Trophoblast cell (in vitro differentiated cells and primary cell): ENCODE measurements around the gene SETD6.

ENCODE experiments used
- DNase-seq, 2 donors: peaks; one replicate each; pipeline ENCODE4 v3.0.0-alpha.2; 2016
- H2AFZ ChIP-seq: 2 replicates; pipeline ENCODE4 v1.6.1; 2013; ENCODE audit warnings: low read length, moderate library complexity, mild to moderate bottlenecking; ENCODE audit not compliant: insufficient read depth, poor library complexity
- H2AK5ac ChIP-seq: 2 replicates; pipeline ENCODE4 v1.6.1; 2013; ENCODE audit warnings: mild to moderate bottlenecking, low read length
- H2BK120ac ChIP-seq: 2 replicates; pipeline ENCODE4 v1.6.1; 2013; ENCODE audit warnings: low read length, mild to moderate bottlenecking, moderate library complexity; ENCODE audit not compliant: insufficient read depth, poor library complexity
- H2BK12ac ChIP-seq: 2 replicates; pipeline ENCODE4 v1.6.1; 2013; ENCODE audit warnings: mild to moderate bottlenecking, low read length, moderate library complexity
- H2BK5ac ChIP-seq: 2 replicates; pipeline ENCODE4 v1.6.1; 2013; ENCODE audit warnings: low read length, low read depth, moderate library complexity, mild to moderate bottlenecking; ENCODE audit not compliant: poor library complexity
- H3K14ac ChIP-seq: 2 replicates; pipeline ENCODE4 v1.6.1; 2013; ENCODE audit warnings: mild to moderate bottlenecking, low read length
- H3K18ac ChIP-seq: 2 replicates; pipeline ENCODE4 v1.6.1; 2013; ENCODE audit warnings: mild to moderate bottlenecking, low read length
- H3K23ac ChIP-seq: 2 replicates; pipeline ENCODE4 v1.6.1; 2013; ENCODE audit warnings: low read length
- H3K27ac ChIP-seq: 2 replicates; pipeline ENCODE4 v1.5.1; 2013; ENCODE audit warnings: low read depth, mild to moderate bottlenecking, inconsistent platforms, low read length, moderate library complexity
- H3K27me3 ChIP-seq: 2 replicates; pipeline ENCODE4 v1.6.1; 2013; ENCODE audit warnings: inconsistent platforms, mild to moderate bottlenecking, low read length, moderate library complexity; ENCODE audit not compliant: insufficient read depth
- H3K36me3 ChIP-seq, 2 experiments: 1 replicate in 1 of 2; 2 replicates in 1 of 2; pipeline ENCODE4 v1.6.1; 2013; ENCODE audit warnings: low read length in 2 of 2, mild to moderate bottlenecking in 2 of 2, moderate library complexity in 1 of 2; ENCODE audit not compliant: insufficient read depth in 2 of 2, control insufficient read depth in 1 of 2
- H3K4ac ChIP-seq: 2 replicates; pipeline ENCODE4 v1.6.1; 2013; ENCODE audit warnings: low read depth, mild to moderate bottlenecking, low read length, moderate library complexity
- H3K4me1 ChIP-seq, 2 experiments: 1 replicate in 1 of 2; 2 replicates in 1 of 2; pipeline ENCODE4 v1.6.1; 2013; ENCODE audit warnings: low read length in 2 of 2, mild to moderate bottlenecking in 2 of 2, moderate library complexity in 1 of 2; ENCODE audit not compliant: insufficient read depth in 2 of 2, control insufficient read depth in 1 of 2
- H3K4me2 ChIP-seq: 2 replicates; pipeline ENCODE4 v1.6.1; 2013; ENCODE audit warnings: inconsistent platforms, mild to moderate bottlenecking, low read length, moderate library complexity
- H3K4me3 ChIP-seq: 2 replicates; pipeline ENCODE4 v1.5.1; 2013; ENCODE audit warnings: mild to moderate bottlenecking, low read depth, low read length, inconsistent platforms
- H3K79me1 ChIP-seq: one replicate; pipeline ENCODE4 v1.6.1; 2013; ENCODE audit warnings: low read length
- H3K79me2 ChIP-seq: 2 replicates; pipeline ENCODE4 v1.6.1; 2013; ENCODE audit warnings: low read length, mild to moderate bottlenecking; ENCODE audit not compliant: control insufficient read depth, insufficient read depth, poor library complexity
- H3K9ac ChIP-seq: 2 replicates; pipeline ENCODE4 v1.6.1; 2013; ENCODE audit warnings: mild to moderate bottlenecking, low read length
- H3K9me3 ChIP-seq: 2 replicates; pipeline ENCODE4 v1.6.1; 2013; ENCODE audit warnings: low read depth, mild to moderate bottlenecking, control low read depth, inconsistent platforms, low read length; ENCODE audit not compliant: insufficient read depth
- H4K12ac ChIP-seq: 2 replicates; pipeline ENCODE4 v1.6.1; 2013; ENCODE audit warnings: low read depth, mild to moderate bottlenecking, low read length, moderate library complexity
- H4K8ac ChIP-seq: 2 replicates; pipeline ENCODE4 v1.6.1; 2013; ENCODE audit warnings: low read depth, mild to moderate bottlenecking, low read length, moderate library complexity
- H4K91ac ChIP-seq: one replicate; pipeline ENCODE4 v1.6.1; 2013; ENCODE audit warnings: low read depth, mild to moderate bottlenecking, low read length, moderate library complexity
- WGBS: extraction: QIAGEN DNeasy Blood & Tissue Kit; methylation state at CpG from one replicate; pipeline ENCODE4 v1.1.7; 2013; ENCODE audit warnings: missing lambda C conversion rate; ENCODE audit not compliant: insufficient read length, insufficient coverage; ENCODE audit errors: extremely low coverage; 5-methylcytosine and 5-hydroxymethylcytosine counted together

The SETD6 gene

GRCh38 chr16:58475091-58475619 is 40.2 kb upstream of the SETD6 start:
- Histone ChIP-seq H2AK5ac (no peak overlapping the region), H3K9me3 (no peaks in the 10 kb centered on the region), H3K23ac (no peak overlapping the region), H2BK5ac (no peak overlapping the region), H4K12ac (no peak overlapping the region), H3K18ac (no peak overlapping the region), H3K4me3 (no peak overlapping the region), H3K9ac (no peak overlapping the region), H3K27ac (no peak overlapping the region), H3K4ac (no peak overlapping the region), H2BK12ac (no peak overlapping the region), H3K14ac (no peak overlapping the region), H3K36me3 (no peaks in the 10 kb centered on the region), H3K79me2 (no peaks in the 10 kb centered on the region), H3K27me3 (no peaks in the 10 kb centered on the region), H4K91ac (no peak overlapping the region), H2BK120ac (no peak overlapping the region), H3K79me1 (no peaks in the 10 kb centered on the region), H3K4me2 (no peak overlapping the region), H2AFZ (no peak overlapping the region), H3K4me1 (no peaks in the 10 kb centered on the region), H4K8ac (no peak overlapping the region)
- no CpG with 5 or more reads among the region's 4 CpGs for WGBS
- DNase-seq, result no peak

- Histone ChIP-seq H3K36me3 (no peaks in the 10 kb centered on the region), H3K4me3 (no peak overlapping the region), H3K79me1 (no peaks in the 10 kb centered on the region), H3K4me2 (no peak overlapping the region), H2BK12ac (no peak overlapping the region), H3K18ac (no peak overlapping the region), H3K27me3 (no peaks in the 10 kb centered on the region), H3K9ac (no peak overlapping the region), H3K23ac (no peak overlapping the region), H4K91ac (no peak overlapping the region), H3K4me1 (no peaks in the 10 kb centered on the region), H3K9me3 (no peaks in the 10 kb centered on the region), H2AFZ (no peak overlapping the region), H2BK120ac (no peak overlapping the region), H4K12ac (no peak overlapping the region), H3K79me2 (no peaks in the 10 kb centered on the region), H3K4ac (no peak overlapping the region), H2AK5ac (no peak overlapping the region), H2BK5ac (no peak overlapping the region), H4K8ac (no peak overlapping the region), H3K27ac (no peak overlapping the region), H3K14ac (no peak overlapping the region)
- WGBS, result no CpG with 5 or more reads among the region's 1 CpG
- DNase-seq, result no peak
Measured at GRCh38 chr16:58476791-58477190, 38.5 kb upstream of the SETD6 start.

- Histone ChIP-seq H4K91ac (no peak overlapping the region), H2AK5ac (no peak overlapping the region), H2BK120ac (no peak overlapping the region), H3K4ac (no peak overlapping the region), H3K27ac (no peak overlapping the region), H3K27me3 (no peaks in the 10 kb centered on the region), H3K4me3 (no peak overlapping the region), H3K14ac (no peak overlapping the region), H3K4me1 (peaks cover 0 to 2% of the 10 kb centered on the region in 2 experiments), H4K8ac (no peak overlapping the region), H3K79me2 (no peaks in the 10 kb centered on the region), H3K79me1 (no peaks in the 10 kb centered on the region), H2BK12ac (no peak overlapping the region), H2AFZ (no peak overlapping the region), H2BK5ac (no peak overlapping the region), H3K4me2 (no peak overlapping the region), H3K9me3 (no peaks in the 10 kb centered on the region), H4K12ac (no peak overlapping the region), H3K23ac (no peak overlapping the region), H3K18ac (no peak overlapping the region), H3K36me3 (no peaks in the 10 kb centered on the region), H3K9ac (no peak overlapping the region)
- no CpG with 5 or more reads among the region's 2 CpGs for WGBS
- DNase-seq, result no peak
Measured at GRCh38 chr16:58478427-58478826, 36.9 kb upstream of the SETD6 start.

GRCh38 chr16:58481226-58481869 is 34.0 kb upstream of the SETD6 start:
- H2BK12ac ChIP-seq, result no peak overlapping the region
- DNase-seq, result no peak
- no peak overlapping the region for H4K91ac ChIP-seq
- H3K36me3 ChIP-seq, result no peaks in the 10 kb centered on the region
- no peaks in the 10 kb centered on the region for H3K79me2 ChIP-seq
- no peak overlapping the region for H2BK5ac ChIP-seq
- no peak overlapping the region for H3K4me2 ChIP-seq
- no peak overlapping the region for H3K4me3 ChIP-seq
- H3K27ac ChIP-seq, result no peak overlapping the region
- no peak overlapping the region for H2AK5ac ChIP-seq
- H3K23ac ChIP-seq, result no peak overlapping the region
- WGBS, result no CpG with 5 or more reads among the region's 11 CpGs
- H3K4me1 ChIP-seq, result peaks cover 0 to 2% of the 10 kb centered on the region in 2 experiments
- H2AFZ ChIP-seq, result no peak overlapping the region
- H4K8ac ChIP-seq, result no peak overlapping the region
- no peak overlapping the region for H2BK120ac ChIP-seq
- H3K27me3 ChIP-seq, result no peaks in the 10 kb centered on the region
- H4K12ac ChIP-seq, result no peak overlapping the region
- H3K9ac ChIP-seq, result no peak overlapping the region
- no peak overlapping the region for H3K14ac ChIP-seq
- no peaks in the 10 kb centered on the region for H3K79me1 ChIP-seq
- no peak overlapping the region for H3K18ac ChIP-seq
- no peak overlapping the region for H3K4ac ChIP-seq
- H3K9me3 ChIP-seq, result no peaks in the 10 kb centered on the region
